ENCODE results near the gene BMPER.

Gene BMPER

GRCh38 chr7:34086981-34087380, 181.6 kb downstream of the BMPER start:
- in situ Hi-C loops (cut with MboI; ENCODE audit: low sequenced_read_pairs), result no loop called here

- in situ Hi-C loops (cut with MboI; ENCODE audit: low sequenced_read_pairs), result no loop called here
These were observed 182.9 kb downstream of the BMPER start for GRCh38 chr7:34087892-34088891.

GRCh38 chr7:34090816-34091215, 185.5 kb downstream of the BMPER start:
- in situ Hi-C loops (cut with MboI; ENCODE audit: low sequenced_read_pairs), result no loop called here

GRCh38 chr7:34091321-34091917, 186.1 kb downstream of the BMPER start:
- in situ Hi-C loops (cut with MboI; ENCODE audit: low sequenced_read_pairs), result no loop called here

- in situ Hi-C loops (cut with MboI; ENCODE audit: low sequenced_read_pairs), result no loop called here
These were observed 187.9 kb downstream of the BMPER start for GRCh38 chr7:34093276-34093675.

GRCh38 chr7:34096198-34096651, 190.9 kb downstream of the BMPER start:
- in situ Hi-C loops (cut with MboI; ENCODE audit: low sequenced_read_pairs), result no loop called here

GRCh38 chr7:34096777-34097176, 191.4 kb downstream of the BMPER start:
- in situ Hi-C loops (cut with MboI; ENCODE audit: low sequenced_read_pairs), result no loop called here

- in situ Hi-C loops (cut with MboI; ENCODE audit: low sequenced_read_pairs), result no loop called here
These were observed 195.3 kb downstream of the BMPER start for GRCh38 chr7:34100661-34101060.

GRCh38 chr7:34104115-34104514, 198.8 kb downstream of the BMPER start:
- in situ Hi-C loops (cut with MboI; ENCODE audit: low sequenced_read_pairs), result no loop called here

- in situ Hi-C loops (cut with MboI; ENCODE audit: low sequenced_read_pairs), result no loop called here
These were observed 199.7 kb downstream of the BMPER start for GRCh38 chr7:34104992-34105391.

GRCh38 chr7:34107276-34107675, 201.9 kb downstream of the BMPER start:
- in situ Hi-C loops (cut with MboI; ENCODE audit: low sequenced_read_pairs), result no loop called here

- in situ Hi-C loops (cut with MboI; ENCODE audit: low sequenced_read_pairs), result no loop called here
These were observed 202.8 kb downstream of the BMPER start for GRCh38 chr7:34108165-34108564.

GRCh38 chr7:34109936-34110780, 204.8 kb downstream of the BMPER start:
- in situ Hi-C loops (cut with MboI; ENCODE audit: low sequenced_read_pairs), result no loop called here

- in situ Hi-C loops (cut with MboI; ENCODE audit: low sequenced_read_pairs), result no loop called here
These were observed 205.7 kb downstream of the BMPER start for GRCh38 chr7:34111031-34111430.

GRCh38 chr7:34115503-34115902, 210.2 kb downstream of the BMPER start:
- in situ Hi-C loops (cut with MboI; ENCODE audit: low sequenced_read_pairs), result no loop called here

- in situ Hi-C loops (cut with MboI; ENCODE audit: low sequenced_read_pairs), result no loop called here
These were observed 212.2 kb downstream of the BMPER start for GRCh38 chr7:34117573-34117972.

GRCh38 chr7:34121366-34121765, 216.0 kb downstream of the BMPER start:
- in situ Hi-C loops (cut with MboI; ENCODE audit: low sequenced_read_pairs), result no loop called here

GRCh38 chr7:34123316-34123715, 218.0 kb downstream of the BMPER start:
- in situ Hi-C loops (cut with MboI; ENCODE audit: low sequenced_read_pairs), result no loop called here

GRCh38 chr7:34124765-34125164, 219.4 kb downstream of the BMPER start:
- in situ Hi-C loops (cut with MboI; ENCODE audit: low sequenced_read_pairs), result no loop called here

GRCh38 chr7:34128762-34129161, 223.4 kb downstream of the BMPER start:
- in situ Hi-C loops (cut with MboI; ENCODE audit: low sequenced_read_pairs), result no loop called here

All from HL-60/S4 (cell line).